Activated effector memory CD4-positive, alpha-beta T cell treated with Interleukin-2 at 50 U/mL for 16 hours (primary cell): ENCODE data around the gene GPX3.

Experiments used
- DNase-seq: peaks from one replicate; pipeline ENCODE4 v3.0.0-alpha.2; 2020

GPX3 gene

DNA sequence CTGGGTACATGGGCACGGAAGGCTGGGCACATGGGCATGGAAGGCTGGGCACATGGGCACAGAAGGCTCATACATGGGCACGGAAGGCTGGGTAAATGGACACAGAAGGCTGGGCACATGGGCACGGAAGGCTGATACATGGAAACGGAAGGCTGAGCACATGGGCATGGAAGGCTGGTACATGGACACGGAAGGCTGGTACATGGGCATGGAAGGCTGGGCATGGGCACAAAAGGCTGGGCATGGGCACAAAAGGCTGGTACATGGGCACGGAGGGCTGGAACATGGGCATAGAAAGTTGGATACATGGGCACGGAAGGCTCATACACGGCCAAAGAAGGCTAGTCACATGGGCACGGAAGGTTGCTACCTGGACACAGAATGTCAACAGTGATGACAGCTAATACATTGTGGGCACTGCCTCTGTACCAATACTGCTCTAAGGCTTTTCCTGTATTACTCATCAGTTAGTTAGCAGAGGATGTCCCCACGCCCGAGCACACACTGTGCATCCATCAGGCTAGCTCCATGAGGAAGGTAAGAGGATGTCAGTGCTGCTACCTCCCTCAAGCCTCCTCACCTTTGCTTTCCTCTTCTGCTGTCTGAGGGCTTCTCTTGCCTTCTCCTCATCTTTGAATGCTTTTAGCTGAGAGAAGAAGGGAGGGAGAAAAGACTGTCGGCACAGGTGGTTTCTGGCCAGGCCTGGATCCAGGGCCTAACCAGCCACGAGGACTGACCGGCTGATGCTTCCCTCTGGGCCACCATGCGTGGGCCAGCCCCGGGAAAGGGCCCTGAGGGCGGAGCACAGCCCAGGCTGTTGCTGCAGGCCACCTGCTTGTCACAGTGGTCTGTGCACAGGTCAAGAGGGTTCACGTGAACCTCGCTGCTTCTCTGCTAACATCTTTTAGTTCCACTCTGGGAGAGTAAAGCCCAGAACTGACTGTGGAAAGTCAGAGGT is 14.3 kb downstream of the GPX3 start:
- DNase-seq, result no peak

DNA sequence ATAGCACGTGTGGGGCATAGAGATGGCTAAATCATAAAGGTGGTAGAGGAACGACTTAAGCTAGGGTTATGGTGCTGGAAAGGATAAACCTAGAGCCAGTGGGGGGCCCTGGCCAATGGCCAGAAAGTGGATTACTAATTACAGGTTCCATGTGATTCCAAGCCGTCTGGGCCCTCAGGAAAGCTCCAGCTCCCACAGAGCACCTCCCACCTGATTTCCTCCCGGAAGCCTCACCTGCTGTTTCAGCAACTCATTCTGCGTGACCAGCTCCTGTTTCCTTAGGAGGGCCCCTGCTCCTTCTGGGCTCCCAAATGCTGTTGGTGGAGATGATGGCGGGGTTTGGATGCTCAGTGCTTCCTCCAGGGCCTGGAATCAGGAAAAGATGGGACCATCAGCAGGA is 16.2 kb downstream of the GPX3 start:
- no peak for DNase-seq

DNA sequence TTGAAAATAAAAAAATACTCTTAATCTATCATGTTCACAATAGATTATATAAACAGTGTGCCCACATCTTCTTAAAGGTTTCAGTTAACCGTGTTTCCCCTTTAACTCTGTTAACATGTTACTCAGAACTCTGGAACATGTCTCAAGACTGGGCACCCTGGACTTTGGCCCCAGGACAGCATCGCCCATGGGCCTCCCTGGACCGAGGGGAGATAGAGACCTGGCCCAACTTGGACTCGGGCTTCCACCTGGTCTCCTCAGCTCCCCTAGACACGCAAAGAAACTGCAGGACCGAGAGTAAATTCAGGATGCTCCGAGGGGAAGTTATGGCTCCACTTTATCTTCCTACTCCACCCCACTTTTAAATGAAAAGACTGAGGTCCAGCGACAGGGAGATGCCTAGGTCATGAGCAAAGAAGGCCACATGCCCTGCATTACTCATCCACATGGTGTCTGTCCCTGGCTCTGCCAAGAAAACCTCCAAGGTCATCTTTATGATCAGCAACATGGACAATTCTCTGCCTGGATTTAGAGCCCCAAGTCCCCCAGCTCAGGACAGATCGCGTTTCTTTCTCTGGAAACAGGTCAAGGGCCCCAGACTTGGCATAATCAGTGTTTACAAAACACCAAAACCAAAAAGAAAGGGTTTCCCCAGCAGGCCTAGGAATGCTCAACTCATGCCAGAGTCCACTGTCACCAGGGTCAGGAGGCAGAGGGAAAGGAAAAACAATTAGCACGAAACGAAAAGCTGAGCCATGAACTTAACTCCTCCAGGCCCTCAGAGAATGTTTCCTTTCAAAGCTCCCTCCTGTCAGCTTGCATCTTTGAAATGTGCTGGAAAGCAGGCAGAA is 17.4 kb downstream of the GPX3 start:
- no peak for DNase-seq

DNA sequence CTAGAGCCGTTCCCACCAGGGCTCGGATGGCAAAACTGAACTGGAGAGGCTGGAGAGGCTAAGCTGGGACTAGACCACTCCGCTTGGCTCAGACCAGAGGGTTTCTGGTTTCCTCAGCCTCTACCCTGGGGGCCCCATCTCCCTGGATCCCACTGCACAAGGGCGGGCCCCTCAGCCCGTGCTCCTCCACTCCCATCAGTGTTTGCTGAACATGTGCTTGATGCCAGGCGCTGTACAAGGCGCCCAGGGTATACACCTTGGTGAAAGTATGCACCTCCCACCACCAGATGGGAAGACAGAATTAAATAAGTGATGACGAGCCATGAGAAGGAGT is 18.0 kb downstream of the GPX3 start:
- DNase-seq, result no peak

DNA sequence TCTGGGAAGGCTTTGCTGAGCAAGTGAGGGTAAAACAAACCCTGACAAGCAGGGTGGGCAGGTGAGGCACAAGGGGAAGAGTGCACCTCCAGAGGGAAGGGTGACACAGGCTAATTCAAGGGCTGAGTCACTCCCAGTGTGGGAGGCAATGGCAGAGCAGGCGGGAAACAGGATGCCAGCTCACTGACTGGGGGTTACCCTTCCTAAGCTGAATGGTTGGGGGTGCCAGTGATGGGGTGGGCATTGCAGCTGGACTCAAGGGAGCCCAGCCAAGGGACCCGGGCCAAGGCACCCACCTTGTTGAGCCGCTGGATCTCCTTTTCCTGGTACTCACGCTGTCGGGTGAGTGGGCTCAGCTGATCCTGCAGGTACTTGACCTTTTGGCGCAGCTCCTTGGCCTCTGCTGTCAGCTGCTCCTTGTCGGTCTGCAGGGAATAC is 18.4 kb downstream of the GPX3 start:
- no peak for DNase-seq

DNA sequence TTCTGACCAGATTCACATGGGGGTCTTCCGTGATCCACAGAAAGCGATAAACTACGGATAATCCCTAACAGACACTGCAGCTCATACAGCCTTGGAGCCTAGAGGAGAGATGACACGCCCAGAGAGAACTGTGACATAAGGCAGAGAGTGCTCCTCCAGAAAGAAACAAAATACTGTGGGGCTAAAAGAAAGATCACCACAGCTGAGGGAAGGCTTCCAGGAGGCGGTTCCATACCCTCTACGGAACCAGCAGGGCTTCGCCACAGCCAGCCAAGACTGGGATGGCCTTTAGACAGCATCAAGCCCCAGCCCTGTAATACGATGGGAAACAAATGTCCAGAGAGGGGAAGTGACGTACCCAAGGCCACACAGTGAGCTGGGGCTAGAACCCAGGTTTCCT is 19.3 kb downstream of the GPX3 start:
- DNase-seq, result no peak

DNA sequence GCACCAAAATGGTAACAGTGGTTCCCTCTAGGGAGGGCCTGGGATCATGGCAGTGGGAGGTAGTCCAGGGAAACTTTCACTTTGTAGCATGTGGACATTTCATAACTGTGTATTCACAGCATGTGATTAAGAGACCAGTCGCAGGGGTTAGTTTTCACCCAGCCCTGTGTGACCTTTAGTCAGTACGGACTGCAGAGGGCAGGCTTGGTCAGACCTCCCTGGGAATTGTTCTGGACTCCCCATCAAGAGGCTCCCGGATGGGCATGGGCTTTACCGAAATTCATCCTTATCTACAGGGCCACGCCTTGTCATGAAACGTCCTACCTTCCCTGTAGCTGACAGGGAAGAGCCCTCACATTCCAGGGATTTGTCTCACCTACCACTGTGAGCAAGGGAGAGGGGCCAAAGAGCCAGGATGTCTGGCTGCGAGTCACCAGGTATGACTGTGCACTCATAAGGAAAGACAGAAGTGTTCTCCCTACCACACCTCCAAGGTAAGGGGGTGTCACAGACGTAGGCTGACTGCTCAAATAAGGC is 19.9 kb downstream of the GPX3 start:
- DNase-seq, result no peak

DNA sequence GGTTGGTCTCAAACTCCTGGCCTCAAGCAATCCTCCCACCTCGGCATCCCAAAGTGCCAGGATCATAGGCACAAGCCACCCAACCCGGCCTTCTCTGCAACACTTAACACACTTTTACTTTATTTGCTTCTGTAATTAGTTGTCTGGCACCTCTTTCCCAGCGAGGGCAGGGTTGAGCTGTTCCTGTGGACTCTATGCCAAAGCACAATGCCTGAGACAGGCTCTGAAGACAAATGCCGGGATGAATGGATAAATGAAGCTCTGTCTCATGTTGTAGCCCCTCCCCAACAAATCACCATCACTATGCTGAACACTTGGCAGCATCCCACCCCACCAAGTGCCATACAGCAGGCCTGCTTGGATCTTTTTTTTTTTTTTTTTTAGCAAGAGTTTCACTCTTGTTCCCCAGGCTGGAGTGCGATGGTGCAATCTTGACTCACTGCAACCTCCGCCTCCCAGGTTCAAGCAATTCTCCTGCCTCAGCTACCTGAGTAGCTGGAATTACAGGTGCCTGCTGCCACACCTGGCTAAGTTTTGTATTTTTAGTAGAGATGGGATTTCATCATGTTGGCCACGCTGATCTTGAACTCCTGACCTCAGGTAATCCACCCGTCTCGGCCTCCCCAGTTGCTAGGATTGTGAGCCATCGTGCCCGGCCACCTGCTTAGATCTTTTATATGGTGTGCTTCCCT is 21.3 kb downstream of the GPX3 start:
- DNase-seq, result no peak

DNA sequence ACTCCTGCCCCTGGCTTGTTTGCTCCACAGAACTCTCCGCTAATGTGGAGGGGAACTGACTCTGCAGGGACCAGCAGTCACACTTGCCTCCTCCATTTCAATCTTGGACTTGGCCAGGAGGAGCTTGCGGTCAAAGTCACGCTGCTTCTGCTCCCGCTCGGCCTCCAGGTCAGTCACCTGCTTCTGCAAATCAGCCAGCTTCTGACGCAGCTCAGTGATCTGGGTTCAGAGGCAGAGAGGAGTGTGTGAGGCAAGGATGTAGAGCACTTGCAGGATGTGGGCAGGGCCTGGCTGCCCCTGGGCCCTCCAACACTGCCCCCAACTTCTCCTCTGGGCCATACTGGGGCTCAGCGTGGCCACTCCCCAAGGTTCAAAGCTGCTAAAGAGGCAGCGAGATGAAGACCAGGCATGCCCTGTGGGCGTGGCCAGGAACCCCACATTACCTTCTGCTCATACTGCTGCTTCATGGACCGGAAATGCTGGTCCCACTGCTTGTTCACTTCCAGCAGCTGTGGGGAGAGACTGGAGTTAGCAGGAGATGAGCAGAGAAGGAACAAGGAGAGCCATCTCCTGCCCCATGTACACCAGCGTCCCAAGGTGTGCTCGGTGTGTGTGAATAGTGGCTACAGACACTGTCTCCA is 22.2 kb downstream of the GPX3 start:
- no peak for DNase-seq

DNA sequence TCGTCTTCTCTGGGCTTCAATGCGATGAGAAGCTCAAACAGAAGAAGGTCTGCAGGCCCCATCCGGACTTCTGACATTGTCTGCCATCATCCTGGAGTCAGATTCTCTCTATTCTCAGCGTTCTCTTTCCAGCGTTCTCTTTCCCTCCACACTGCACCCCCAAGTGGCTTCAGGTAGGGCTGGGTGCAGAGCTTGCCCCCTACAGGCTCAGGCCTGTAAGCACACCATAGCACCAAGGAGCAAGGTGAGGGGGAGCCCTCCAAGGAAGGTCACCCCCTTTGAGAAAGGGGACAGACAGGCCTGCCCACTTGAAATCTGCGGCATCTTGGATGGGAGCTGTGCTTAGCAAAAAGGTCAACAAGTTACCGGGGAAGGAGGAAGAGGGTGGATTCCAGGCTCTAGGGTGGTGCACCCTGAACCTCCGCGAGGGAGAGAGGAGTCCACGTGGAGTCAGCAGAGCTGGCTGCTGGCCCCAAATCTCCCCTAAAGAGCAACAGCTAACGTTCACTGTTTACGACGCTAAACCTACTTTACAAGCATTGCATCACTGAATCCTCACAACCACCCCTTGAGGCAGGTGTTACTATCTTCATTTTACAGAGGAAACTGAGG is 27.5 kb downstream of the GPX3 start:
- DNase-seq, result no peak

DNA sequence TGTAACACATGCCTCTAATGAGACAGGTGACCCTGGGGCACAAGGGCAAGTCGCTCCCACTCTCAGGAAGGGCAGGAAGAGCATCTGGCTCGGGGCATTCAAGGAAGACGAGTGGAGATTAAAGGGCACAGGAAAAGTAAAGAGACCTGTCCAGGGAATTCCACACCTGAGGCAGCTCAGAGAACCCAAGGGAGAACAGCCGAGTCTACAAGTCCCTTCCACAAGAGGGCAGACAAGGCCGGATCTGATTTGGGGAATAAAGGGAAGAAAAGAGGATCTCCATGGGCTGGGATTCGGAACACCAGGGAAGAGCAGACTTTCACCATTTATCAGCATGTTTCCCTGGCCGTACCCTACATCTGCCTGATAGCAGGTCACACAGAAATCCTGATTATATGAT is 28.1 kb downstream of the GPX3 start:
- no peak for DNase-seq

DNA sequence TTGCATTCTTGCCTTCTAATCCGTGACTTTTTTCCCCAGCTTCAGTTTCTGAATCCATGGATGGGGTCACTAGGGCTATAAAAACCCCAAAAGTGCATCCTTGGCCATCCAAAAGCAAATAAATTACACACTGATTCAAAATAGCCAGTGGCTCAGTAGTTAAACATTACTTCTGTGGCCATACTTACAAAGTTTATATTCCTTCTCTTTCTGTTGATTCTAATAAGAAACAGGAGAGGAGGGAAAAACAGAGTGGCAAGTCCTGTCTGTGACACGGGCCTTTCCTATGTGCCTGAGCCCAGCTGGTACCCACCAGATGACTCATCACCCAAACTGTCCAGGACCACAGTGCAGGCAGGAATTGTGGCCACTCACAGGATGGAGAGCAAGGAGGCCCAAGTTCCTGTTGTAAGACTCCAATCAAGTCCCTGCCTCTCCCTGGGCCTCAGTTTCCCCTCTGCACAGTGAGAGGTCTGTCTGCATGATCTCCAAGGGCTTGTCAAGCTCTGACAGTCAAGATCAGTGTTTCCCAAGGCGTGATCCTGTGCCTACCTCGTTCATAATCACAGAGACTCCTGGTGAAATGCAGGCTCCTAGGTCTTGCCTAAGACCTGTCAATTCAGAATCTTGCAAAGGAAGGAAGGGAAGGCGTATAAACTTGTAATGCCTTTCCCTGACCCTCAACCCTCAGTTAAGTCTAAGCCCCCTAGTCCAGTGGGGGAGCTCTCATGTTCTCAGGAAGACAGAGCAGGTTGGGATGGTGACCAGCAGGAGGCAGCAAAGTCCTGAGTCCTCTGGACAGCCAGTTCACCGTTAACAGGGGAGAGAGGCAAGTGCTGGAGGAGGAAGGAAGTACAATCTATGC is 30.9 kb downstream of the GPX3 start:
- DNase-seq, result peak; percentile 51

DNA sequence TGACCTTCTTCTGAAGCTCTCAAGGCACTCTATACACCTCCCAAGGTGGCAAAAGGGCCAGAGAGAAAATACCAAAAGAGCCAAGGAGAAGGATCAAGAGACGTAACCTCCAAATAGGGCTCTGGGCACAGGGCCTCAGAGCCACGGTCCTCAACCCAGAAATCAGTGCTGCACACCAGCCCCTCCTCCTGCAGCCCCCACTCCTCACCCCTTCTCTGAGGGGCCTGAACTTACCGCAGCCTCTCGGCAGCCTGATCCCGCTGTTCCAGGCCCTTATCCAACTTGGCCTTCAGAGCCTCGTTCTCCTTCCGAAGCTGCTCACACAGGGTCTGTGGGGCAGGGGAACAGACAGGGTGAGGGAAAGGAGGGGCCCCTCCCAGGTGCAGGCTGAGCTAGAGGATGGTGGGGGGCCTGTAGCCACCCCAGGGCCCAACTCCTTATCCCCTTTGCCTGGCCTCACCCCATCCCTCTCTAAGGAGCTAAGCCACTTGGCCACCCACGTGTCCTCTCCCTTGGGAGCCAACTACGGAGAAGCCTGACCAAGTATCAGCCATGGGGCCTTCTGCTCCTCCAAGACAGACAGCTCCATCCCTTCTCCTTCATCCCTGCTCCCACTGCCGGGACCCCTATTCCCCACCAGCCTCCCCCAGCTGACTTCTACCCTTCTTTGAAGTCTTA is 31.7 kb downstream of the GPX3 start:
- DNase-seq, result no peak

DNA sequence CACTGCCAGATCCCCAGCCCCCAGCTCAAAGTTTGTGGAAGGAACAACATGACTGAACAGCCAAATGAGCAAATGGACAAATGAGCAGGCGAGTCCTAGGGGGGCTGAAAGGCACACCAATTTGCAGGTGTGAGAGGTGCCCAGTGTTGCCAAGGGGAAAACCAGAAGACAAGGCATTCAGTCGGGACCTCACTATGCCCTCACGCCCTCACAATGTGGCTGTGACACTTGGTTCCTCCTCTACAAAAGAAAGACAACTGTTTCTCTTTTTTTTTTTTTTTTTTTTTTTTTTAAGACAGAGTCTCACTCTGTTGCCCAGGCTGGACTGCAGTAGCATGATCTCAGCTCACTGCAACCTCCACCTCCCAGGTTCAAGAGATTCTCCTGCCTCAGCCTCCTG is 32.4 kb downstream of the GPX3 start:
- DNase-seq, result no peak

DNA sequence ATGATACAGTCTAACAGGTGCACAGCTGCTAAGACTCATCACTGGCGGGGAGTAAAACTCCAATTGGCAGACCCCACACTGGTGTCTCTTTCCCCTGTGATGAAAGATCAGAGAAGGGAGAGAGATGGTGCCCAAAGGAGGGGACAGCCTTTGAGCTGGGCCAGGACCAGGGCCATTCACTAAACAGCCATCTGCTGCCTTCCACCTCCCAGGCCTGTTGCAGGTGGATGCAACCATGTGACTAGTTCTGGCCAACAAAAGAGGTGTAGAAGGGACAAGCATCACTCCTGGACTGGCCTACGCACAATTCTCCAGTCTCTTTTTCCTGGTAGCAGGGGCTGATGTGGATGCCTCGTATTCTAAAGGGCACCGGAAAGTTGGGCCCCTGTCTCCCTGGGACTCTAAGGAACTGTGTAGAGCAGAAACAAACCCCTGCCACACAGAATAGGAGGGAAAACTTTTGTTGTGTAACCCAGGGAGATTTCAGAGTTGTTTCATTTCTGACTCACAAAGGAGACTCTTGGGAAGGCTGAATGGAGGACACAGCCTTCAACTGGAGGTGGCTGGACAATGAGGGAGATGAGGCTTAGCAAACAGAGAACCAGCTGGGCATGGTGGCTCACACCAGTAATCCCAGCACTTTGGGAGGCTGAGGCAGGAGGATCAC is 33.5 kb downstream of the GPX3 start:
- DNase-seq, result no peak

DNA sequence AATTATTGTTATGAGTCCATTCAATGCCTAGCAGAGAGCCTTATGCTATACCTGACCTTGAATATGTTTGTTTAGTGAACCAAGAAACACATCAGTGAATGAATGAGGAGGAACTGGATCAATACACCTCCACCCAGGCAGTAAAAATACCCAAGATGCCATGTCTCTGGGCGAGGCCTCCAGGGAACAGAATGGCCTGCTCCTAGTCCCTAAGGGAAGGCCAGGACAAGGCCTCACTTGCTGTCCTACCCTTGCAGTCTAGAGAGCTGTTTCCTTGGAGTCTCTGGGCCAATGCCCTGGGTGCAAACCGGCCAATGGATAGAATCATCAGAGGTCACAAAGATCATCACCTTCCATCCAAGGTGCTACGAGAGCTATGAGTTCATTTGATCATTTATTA is 34.3 kb downstream of the GPX3 start:
- no peak for DNase-seq

DNA sequence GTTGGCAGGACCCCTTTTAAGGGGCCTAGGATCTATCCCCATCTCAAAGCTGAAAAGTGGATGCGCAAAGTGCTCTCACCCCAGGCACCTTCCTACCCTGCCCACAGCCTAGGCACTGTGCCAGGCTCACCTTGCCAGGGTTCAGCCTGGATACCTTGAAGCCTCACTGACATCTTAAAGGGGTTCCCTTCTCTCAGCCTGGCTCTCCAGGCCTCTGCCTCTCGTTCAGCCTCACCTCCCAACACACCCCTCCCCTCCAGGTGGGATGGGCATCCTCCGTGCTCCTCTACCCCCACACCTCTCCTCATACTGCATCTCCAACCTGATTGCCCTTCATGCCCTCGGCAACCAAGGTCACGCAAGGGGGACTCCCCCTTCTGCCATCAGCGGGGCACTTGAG is 34.9 kb downstream of the GPX3 start:
- no peak for DNase-seq

DNA sequence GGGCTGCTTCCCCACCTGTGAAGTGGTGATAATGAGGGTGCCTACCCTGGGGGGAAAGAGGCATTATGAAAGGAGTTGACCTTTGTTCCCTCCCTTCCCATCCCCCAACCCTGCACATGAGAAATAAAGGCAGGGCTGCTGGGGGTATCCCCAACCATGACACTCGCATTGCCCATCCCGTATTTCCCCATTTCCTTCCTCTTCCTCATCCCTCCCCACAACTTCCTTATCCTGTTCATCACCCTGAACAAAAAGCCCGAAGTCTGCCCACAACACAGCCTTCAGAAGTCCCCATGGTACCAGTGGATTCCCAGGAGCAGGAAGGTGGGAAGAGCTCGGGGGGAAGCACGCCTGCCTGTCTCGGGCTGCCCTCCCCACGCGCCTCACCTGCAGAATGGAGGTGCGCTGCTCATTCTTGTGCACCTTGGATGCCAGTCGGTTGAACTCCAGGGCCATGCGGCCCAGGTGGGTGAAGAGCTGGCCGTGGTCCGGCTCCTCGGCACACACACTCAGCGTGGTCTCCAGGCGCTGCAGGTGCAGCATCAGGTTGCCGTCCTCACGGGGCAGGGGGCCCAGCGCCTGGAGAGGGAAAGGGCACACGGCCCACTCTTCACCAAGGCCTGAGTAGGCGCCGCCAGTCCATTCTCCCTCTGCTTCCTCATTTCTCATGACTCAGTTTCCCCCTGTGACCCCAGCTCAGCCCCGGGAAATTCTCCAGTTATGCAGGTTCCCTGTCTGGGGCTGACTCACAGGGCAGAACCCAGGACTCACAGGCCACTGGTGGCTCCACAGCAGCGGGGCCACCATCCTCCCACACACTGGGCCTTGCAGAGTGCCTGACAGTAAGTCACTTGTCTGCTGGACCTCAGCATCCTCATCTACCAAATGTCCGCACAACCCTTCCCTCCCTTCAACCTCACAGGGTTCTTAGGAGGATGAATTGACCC is 36.3 kb downstream of the GPX3 start:
- DNase-seq, result no peak

DNA sequence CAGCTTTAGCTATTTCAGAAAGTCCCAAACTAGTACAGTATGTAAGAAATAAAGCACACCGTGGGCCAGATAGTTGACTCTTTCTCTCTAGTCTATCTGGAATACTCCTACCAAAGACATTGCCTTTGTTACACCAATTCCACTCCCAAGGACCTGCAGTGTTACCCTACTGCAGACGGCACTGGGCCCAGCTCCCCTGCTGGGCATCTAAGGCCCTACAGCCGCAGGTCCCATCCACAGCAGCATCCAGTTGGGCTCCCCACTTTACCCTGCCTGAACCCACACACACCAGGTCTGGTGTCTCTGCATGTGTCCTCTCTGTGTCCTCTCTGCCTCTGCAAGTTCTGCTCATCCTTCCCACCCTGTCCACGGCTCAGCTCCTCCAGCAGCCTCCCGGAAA is 37.9 kb downstream of the GPX3 start:
- DNase-seq, result no peak
